AG04449 (cell line): Measurements from ENCODE around the gene LRRC18.

Experiments
- CTCF ChIA-PET: fragments of 350-600 bp; formaldehyde crosslinking; extraction: SDS; loops from one replicate; lab custom pipeline; 2021; ENCODE audit warnings: antibody characterized with exemption; lab: Yijun Ruan, JAX
- POLR2A ChIA-PET: fragments of 400-600, 350-600 bp; formaldehyde crosslinking; extraction: SDS; loops from one replicate; lab custom pipeline; 2020; ENCODE audit warnings: antibody characterized with exemption, inconsistent platforms; lab: Yijun Ruan, JAX
- DNase-seq: peaks from one replicate; pipeline ENCODE4 v3.0.0-alpha.2; 2010; ENCODE audit warnings: low read depth, low spot score
- H3K4me3 ChIP-seq: 2 replicates; pipeline ENCODE4 v1.5.1; 2011; ENCODE audit warnings: low read depth, mild to moderate bottlenecking, control low read depth, low read length
- CTCF ChIP-seq: IDR thresholded peaks from one replicate; pipeline ENCODE4 v1.5.1; 2011; ENCODE audit warnings: mild to moderate bottlenecking, moderate library complexity, low read length, control low read depth, inconsistent platforms; ENCODE audit not compliant: insufficient read depth; ENCODE audit errors: missing control alignments

LRRC18 gene

GRCh38 chr10:48929413-48929990 is 10.1 kb downstream of the LRRC18 start:
- TF ChIP-seq CTCF = no peak

GRCh38 chr10:48926764-48927540 is 12.7 kb downstream of the LRRC18 start:
- TF ChIP-seq CTCF = no peak
- ChIA-PET CTCF (no interaction called here), POLR2A (no interaction called here)
- no peak overlapping the region for H3K4me3 ChIP-seq
- no peak for DNase-seq

More at GRCh38 chr10:48929413-48929990, 10.1 kb downstream of the LRRC18 start:
- POLR2A ChIA-PET = no interaction called here
- no peak overlapping the region for H3K4me3 ChIP-seq
- no peak for DNase-seq
- CTCF ChIA-PET = no interaction called here

- TF ChIP-seq CTCF = no peak
- POLR2A ChIA-PET = no interaction called here
- DNase-seq = no peak
- CTCF ChIA-PET = no interaction called here
- no peak overlapping the region for H3K4me3 ChIP-seq
Measured at GRCh38 chr10:48926255-48926654, 13.4 kb downstream of the LRRC18 start.

- CTCF ChIA-PET = no interaction called here
Measured at GRCh38 chr10:48924988-48925387, 14.7 kb downstream of the LRRC18 start.

GRCh38 chr10:48923748-48924147 is 15.9 kb downstream of the LRRC18 start:
- no peak for DNase-seq

More at GRCh38 chr10:48924988-48925387, 14.7 kb downstream of the LRRC18 start:
- POLR2A ChIA-PET = interaction anchor here (0.7 kb wide), 1 partner anchor 22 kb away, joined by 4 read pairs; no protein-coding TSS in a partner anchor
- no peak for TF ChIP-seq CTCF
- DNase-seq = no peak
- no peak overlapping the region for H3K4me3 ChIP-seq

More at GRCh38 chr10:48923748-48924147, 15.9 kb downstream of the LRRC18 start:
- TF ChIP-seq CTCF = no peak
- no peak overlapping the region for H3K4me3 ChIP-seq
- POLR2A ChIA-PET = no interaction called here
- CTCF ChIA-PET = no interaction called here
